Heart left ventricle (tissue), 16 donors: ENCODE measurements around the gene PLIN1. TPM values are rescaled to one million over a fixed set of nuclear protein-coding genes. Genes with fewer than 3 reads are reported as not detected.

Experiments
- ATAC-seq, 4 donors: fragments of 200-7000 bp; cut with Tn5 transposase; one replicate each; pipeline ENCODE4 v1.9.1; 2020 to 2022; ENCODE audit warnings: moderate library complexity in 4 of 4, mild to moderate bottlenecking in 3 of 4, moderate number of reproducible peaks in 1 of 4
- DNase-seq, 5 donors: peaks; one replicate each; pipeline ENCODE4 v3.0.0-alpha.2; 2020
- H3K27ac ChIP-seq, 12 donors: fragments of 200-600 bp; sonication (generic) in 4 of 12; one replicate each; pipeline versions ENCODE4 v1.5.0 to v1.8.0; 2016 to 2022; ENCODE audit warnings: mild to moderate bottlenecking in 2 of 12
- H3K27me3 ChIP-seq, 9 donors: fragments of 200-600 bp; sonication (generic) in 2 of 9; one replicate each; pipeline versions ENCODE4 v1.5.1 to v1.8.0; 2016 to 2022; ENCODE audit warnings: mild to moderate bottlenecking in 3 of 9
- H3K36me3 ChIP-seq, 9 donors: fragments of 200-600 bp; sonication (generic) in 2 of 9; one replicate each; pipeline versions ENCODE4 v1.5.0 to v1.8.0; 2018 to 2022; ENCODE audit warnings: mild to moderate bottlenecking in 2 of 9
- H3K4me1 ChIP-seq, 12 donors: fragments of 200-600 bp; sonication (generic) in 4 of 12; one replicate each; pipeline versions ENCODE4 v1.5.0 to v1.8.0; 2016 to 2022; ENCODE audit warnings: mild to moderate bottlenecking in 3 of 12
- H3K4me3 ChIP-seq, 12 donors: fragments of 200-600 bp; sonication (generic) in 4 of 12; one replicate each; pipeline versions ENCODE4 v1.5.0 to v1.8.0; 2017 to 2022; ENCODE audit warnings: mild to moderate bottlenecking in 9 of 12, moderate library complexity in 4 of 12
- H3K9me3 ChIP-seq, 12 donors: fragments of 200-600 bp; sonication (generic) in 4 of 12; one replicate each; pipeline versions ENCODE4 v1.5.0 to v1.8.0; 2016 to 2022; ENCODE audit warnings: mild to moderate bottlenecking in 1 of 12
- CTCF ChIP-seq, 12 donors: fragments of 200-600 bp; sonication (generic) in 4 of 12; IDR thresholded peaks; one replicate each; pipeline versions ENCODE4 v1.5.0 to v1.8.0; 2018 to 2022; ENCODE audit warnings: antibody characterized with exemption in 12 of 12, mild to moderate bottlenecking in 5 of 12
- POLR2A ChIP-seq, 2 donors: fragments of 450-650 bp; IDR thresholded peaks; one replicate each; pipeline ENCODE4 v1.6.1; 2017; ENCODE audit warnings: antibody characterized with exemption in 2 of 2, mild to moderate bottlenecking in 2 of 2, moderate library complexity in 2 of 2
- WGBS, 4 donors: extraction: QIAGEN DNeasy Blood & Tissue Kit in 2 of 4; methylation state at CpG; one replicate each; pipeline versions ENCODE4 v1.1.5 to v1.1.7; 2013 to 2018; 5-methylcytosine and 5-hydroxymethylcytosine counted together
- intact Hi-C, 10 donors: fragments of 100-400 bp; cut with DNase I; formaldehyde crosslinking; loops; one replicate each; pipeline versions ENCODE4 v1.11.1 to v1.14.2; 2022
- polyA plus RNA-seq, 2 donors: library from polyadenylated mRNA; stranded (reverse); fragments of 200-250 nt; gene quantifications; one replicate each; pipeline ENCODE4 v1.2.3, GENCODE V29; 2013
- total RNA-seq, 9 donors: library from RNA; depleted of rRNA in 2 of 9; stranded (reverse); fragments of >200 nt in 2 of 9; fragmentation: NEBNext Ultra II Directional in 3 of 9; extraction: Animal tissue kit (Norgen Biotek cat#: 25700) in 3 of 9; gene quantifications; one replicate each; pipeline versions ENCODE4 v1.1.0 to v1.2.4, GENCODE V29; 2016 to 2023
- donor health status: ischemic (EF 13 %, LVEDD 7.1; RV severe dilation, severe dysfunction).
- donor health status: healthy with polysubstance abuse.
- donor health status: DM: no; HTN: yes; CAD: no.
- donor health status: DM: no; HTN: no; CAD: no.
- donor health status: ischemic (EF 25% LVEDD 6.9; RV normal size, moderate dysfunction).
- donor health status: ischemic (EF 25% LVEDD 5.7; RV mildly dilated, moderate dysfunction).
- donor health status: healthy.
- donor health status: DM: yes; HTN: yes; CAD: no.
- donor health status: ischemic (EF 35%, LVEDD 5.7; RV mildly dilated, moderate dysfunction).
- donor health status: nonischemic (EF 11% LVEDD 7.7; RV severe dilation, severe dysfunction).
- donor health status: DM: yes; HTN: yes; CAD: no.
- donor health status: PGD.
- donor health status: ischemic (EF 29% LVEDD 5.4; RV normal size, mild dysfunction).
- donor health status: nonischemic (EF 23%, LVEDD 6.1; RV moderate dilation, normal function).

Gene PLIN1
- total and polyA plus RNA-seq, 11 donors: 0.28 to 143 (median 4.0) TPM

GRCh38 chr15:89621547-89621946, 57.6 kb downstream of the PLIN1 start:
- Histone ChIP-seq H3K27ac (no peak overlapping the region), H3K27me3 (no peaks in the 10 kb centered on the region), H3K4me1 (no peaks in the 10 kb centered on the region), H3K36me3 (peaks cover 0 to 45% (median 0%) of the 10 kb centered on the region in 9 donors), H3K9me3 (no peaks in the 10 kb centered on the region), H3K4me3 (no peak overlapping the region)
- TF ChIP-seq POLR2A (IDR thresholded peaks at IDR 0.05) (no peak), CTCF (IDR thresholded peaks at IDR 0.05) (no peak)
- no peak for DNase-seq
- intact Hi-C loops: no loop called here
- 72 to 80% (median 76%) methylated on average over 4 of the region's 4 CpGs for WGBS, 4 donors
- ATAC-seq: no peak

GRCh38 chr15:89616228-89616627, 62.9 kb downstream of the PLIN1 start:
- WGBS, 4 donors: 96 to 98% (median 97%) methylated on average over 4 of the region's 4 CpGs
- Histone ChIP-seq H3K36me3 (peaks cover 0 to 20% (median 0%) of the 10 kb centered on the region in 9 donors), H3K27ac (no peak overlapping the region), H3K4me3 (no peak overlapping the region), H3K27me3 (no peaks in the 10 kb centered on the region), H3K4me1 (no peaks in the 10 kb centered on the region), H3K9me3 (peaks cover 0 to 24% (median 3%) of the 10 kb centered on the region in 12 donors)
- TF ChIP-seq CTCF (IDR thresholded peaks at IDR 0.05): no peak
- no peak for TF ChIP-seq POLR2A (IDR thresholded peaks at IDR 0.05)
- ATAC-seq: no peak
- DNase-seq: no peak
- intact Hi-C loops: no loop called here

GRCh38 chr15:89615135-89615534, 64.0 kb downstream of the PLIN1 start:
- DNase-seq (no peak), ATAC-seq (no peak)
- no peaks in the 10 kb centered on the region for H3K4me1 ChIP-seq
- H3K27ac ChIP-seq: no peak overlapping the region
- peaks cover 0 to 17% (median 0%) of the 10 kb centered on the region in 9 donors for H3K36me3 ChIP-seq
- no peaks in the 10 kb centered on the region for H3K27me3 ChIP-seq
- 75 to 97% (median 96%) methylated on average over 1 of the region's 1 CpG for WGBS, 4 donors
- no peak for TF ChIP-seq CTCF (IDR thresholded peaks at IDR 0.05)
- no peak for TF ChIP-seq POLR2A (IDR thresholded peaks at IDR 0.05)
- H3K9me3 ChIP-seq: peaks cover 0 to 30% (median 4%) of the 10 kb centered on the region in 12 donors
- no peak overlapping the region for H3K4me3 ChIP-seq
- intact Hi-C loops: no loop called here

Other genes starting within 250 kb of the PLIN1 start
- gene RHCG, start 182.8 kb downstream of the PLIN1 start, total RNA-seq: 1 to 10 TPM in 1 of 9 donors, under 1 TPM in 4, not detected in 4; 0.20 to 2.9 (median 0.76) TPM
- gene RHCG, start 182.8 kb downstream of the PLIN1 start, polyA plus RNA-seq: 1 to 10 TPM in 1 of 2 donors, under 1 TPM in 1; 0.23 to 2.6 TPM
- 1 to 10 TPM in 1 of 9 donors, under 1 TPM in 5, not detected in 3; 0.05 to 1.4 (median 0.10) TPM for gene TICRR, start 103.9 kb downstream of the PLIN1 start, total RNA-seq
- gene TICRR, start 103.9 kb downstream of the PLIN1 start, polyA plus RNA-seq: under 1 TPM in 1 of 2 donors, not detected in 1; 0.04 TPM
- gene KIF7, start 23.9 kb downstream of the PLIN1 start, total RNA-seq: 1 to 10 TPM; 2.7 to 9.2 (median 3.5) TPM
- 1 to 10 TPM; 1.3 to 3.0 TPM for gene KIF7, start 23.9 kb downstream of the PLIN1 start, polyA plus RNA-seq
- 10 to 100 TPM in 6 of 9 donors, 1 to 10 TPM in 3; 7.0 to 23.0 (median 10.7) TPM for gene PEX11A, start 11.4 kb upstream of the PLIN1 start, total RNA-seq
- 10 to 100 TPM in 1 of 2 donors, 1 to 10 TPM in 1; 5.9 to 11.0 TPM for gene PEX11A, start 11.4 kb upstream of the PLIN1 start, polyA plus RNA-seq
- gene WDR93, start 11.4 kb upstream of the PLIN1 start, total RNA-seq: under 1 TPM in 1 of 9 donors, not detected in 8; 0.21 TPM
- under 1 TPM in 1 of 2 donors, not detected in 1; 0.10 TPM for gene WDR93, start 11.4 kb upstream of the PLIN1 start, polyA plus RNA-seq
- 1 to 10 TPM; 1.3 to 6.9 (median 5.1) TPM for gene MESP1, start 71.9 kb upstream of the PLIN1 start, total RNA-seq
- gene MESP1, start 71.9 kb upstream of the PLIN1 start, polyA plus RNA-seq: 1 to 10 TPM in 1 of 2 donors, under 1 TPM in 1; 0.43 to 6.9 TPM
- gene MESP2, start 97.0 kb upstream of the PLIN1 start, total RNA-seq: under 1 TPM in 3 of 9 donors, not detected in 6; 0.16 to 0.64 (median 0.52) TPM
- gene MESP2, start 97.0 kb upstream of the PLIN1 start, polyA plus RNA-seq: under 1 TPM in 1 of 2 donors, not detected in 1; 0.65 TPM
- 10 to 100 TPM in 3 of 9 donors, 1 to 10 TPM in 6; 1.1 to 37.6 (median 6.7) TPM for gene ANPEP, start 135.5 kb upstream of the PLIN1 start, total RNA-seq
- gene ANPEP, start 135.5 kb upstream of the PLIN1 start, polyA plus RNA-seq: 1 to 10 TPM; 4.6 to 9.2 TPM
- 10 to 100 TPM; 37.1 to 64.6 (median 43.3) TPM for gene AP3S2, start 214.6 kb upstream of the PLIN1 start, total RNA-seq
- gene AP3S2, start 214.6 kb upstream of the PLIN1 start, polyA plus RNA-seq: 10 to 100 TPM; 15.4 to 42.1 TPM
- gene ARPIN, start 233.6 kb upstream of the PLIN1 start, total RNA-seq: 10 to 100 TPM in 7 of 9 donors, 1 to 10 TPM in 2; 7.3 to 15.3 (median 11.5) TPM
- gene ARPIN, start 233.6 kb upstream of the PLIN1 start, polyA plus RNA-seq: 1 to 10 TPM; 7.4 to 7.5 TPM